Neuronal stem cell (in vitro differentiated cells): ENCODE measurements around the gene C1orf56.

Experiments used
- DNase-seq: peaks from one replicate; pipeline ENCODE4 v3.0.0-alpha.2; 2013; ENCODE audit warnings: low spot score
- H2AFZ ChIP-seq: one replicate; pipeline ENCODE4 v1.6.1; 2013; ENCODE audit warnings: mild to moderate bottlenecking, low read length, inconsistent platforms
- H2AK5ac ChIP-seq: 2 replicates; pipeline ENCODE4 v1.6.1; 2013; ENCODE audit warnings: low read depth, mild to moderate bottlenecking, inconsistent platforms, low read length, moderate library complexity, mixed read lengths
- H2BK120ac ChIP-seq: 2 replicates; pipeline ENCODE4 v1.6.1; 2013; ENCODE audit warnings: low read depth, mild to moderate bottlenecking, inconsistent platforms, low read length, moderate library complexity, mixed read lengths
- H2BK12ac ChIP-seq: one replicate; pipeline ENCODE4 v1.6.1; 2013; ENCODE audit warnings: low read length, inconsistent platforms
- H2BK15ac ChIP-seq: 2 replicates; pipeline ENCODE4 v1.6.1; 2013; ENCODE audit warnings: mild to moderate bottlenecking, low read length, inconsistent platforms, mixed read lengths
- H2BK5ac ChIP-seq: one replicate; pipeline ENCODE4 v1.6.1; 2013; ENCODE audit warnings: inconsistent platforms, mild to moderate bottlenecking, low read length, moderate library complexity
- H3K14ac ChIP-seq: one replicate; pipeline ENCODE4 v1.6.1; 2013; ENCODE audit warnings: low read length, inconsistent platforms
- H3K18ac ChIP-seq: 2 replicates; pipeline ENCODE4 v1.6.1; 2013; ENCODE audit warnings: low read length, inconsistent platforms
- H3K23ac ChIP-seq: 2 replicates; pipeline ENCODE4 v1.6.1; 2013; ENCODE audit warnings: low read depth, mild to moderate bottlenecking, mixed read lengths, low read length, inconsistent platforms; ENCODE audit not compliant: poor library complexity
- H3K27ac ChIP-seq: replicated peaks from 3 replicates; pipeline ENCODE4 v1.5.1; 2013; ENCODE audit warnings: low read length, inconsistent platforms
- H3K27me3 ChIP-seq, 3 experiments: 2 replicates each; pipeline ENCODE4 v1.6.1; 2013; ENCODE audit warnings: low read length in 3 of 3, mild to moderate bottlenecking in 2 of 3, inconsistent platforms in 1 of 3, low read depth in 1 of 3, mixed read lengths in 1 of 3, moderate library complexity in 1 of 3; ENCODE audit not compliant: control insufficient read depth in 3 of 3, insufficient read depth in 3 of 3
- H3K36me3 ChIP-seq, 2 donors: replicated peaks in 1 of 2; 2 replicates each; pipeline ENCODE4 v1.6.1; 2013; ENCODE audit warnings: low read length in 2 of 2; ENCODE audit not compliant: control insufficient read depth in 2 of 2, insufficient read depth in 2 of 2
- H3K4ac ChIP-seq: 2 replicates; pipeline ENCODE4 v1.6.1; 2013; ENCODE audit warnings: inconsistent platforms, mild to moderate bottlenecking, low read length, moderate library complexity
- H3K4me1 ChIP-seq, 2 donors: 1 replicate in 1 of 2; 2 replicates in 1 of 2; pipeline ENCODE4 v1.6.1; 2013; ENCODE audit warnings: low read length in 2 of 2, low read depth in 1 of 2; ENCODE audit not compliant: control insufficient read depth in 2 of 2, insufficient read depth in 1 of 2
- H3K4me2 ChIP-seq: one replicate; pipeline ENCODE4 v1.6.1; 2013; ENCODE audit warnings: mild to moderate bottlenecking, low read length, inconsistent platforms; ENCODE audit not compliant: insufficient read depth, poor library complexity, severe bottlenecking
- H3K4me3 ChIP-seq, 2 donors: 2 replicates each; pipeline ENCODE4 v1.5.1; 2013; ENCODE audit warnings: low read length in 2 of 2, mild to moderate bottlenecking in 2 of 2, inconsistent platforms in 1 of 2, moderate library complexity in 1 of 2
- H3K79me1 ChIP-seq: one replicate; pipeline ENCODE4 v1.6.1; 2013; ENCODE audit warnings: low read depth, mild to moderate bottlenecking, inconsistent platforms, low read length, moderate library complexity
- H3K9ac ChIP-seq: one replicate; pipeline ENCODE4 v1.6.1; 2013; ENCODE audit warnings: mild to moderate bottlenecking, low read depth, low read length, inconsistent platforms; ENCODE audit not compliant: poor library complexity
- H3K9me3 ChIP-seq, 2 donors: replicated peaks in 1 of 2; 2 replicates each; pipeline versions ENCODE3 to v1.6.1; 2013; ENCODE audit warnings: low read length in 2 of 2, mild to moderate bottlenecking in 2 of 2, inconsistent platforms in 1 of 2, low read depth in 1 of 2, mixed read lengths in 1 of 2, moderate library complexity in 1 of 2; ENCODE audit not compliant: control insufficient read depth in 2 of 2, insufficient read depth in 1 of 2
- H4K8ac ChIP-seq: one replicate; pipeline ENCODE4 v1.6.1; 2013; ENCODE audit warnings: low read depth, mild to moderate bottlenecking, inconsistent platforms, low read length, moderate library complexity
- H4K91ac ChIP-seq: one replicate; pipeline ENCODE4 v1.6.1; 2013; ENCODE audit warnings: low read length, low read depth, mild to moderate bottlenecking, inconsistent platforms; ENCODE audit not compliant: poor library complexity
- WGBS, 2 donors: extraction: QIAGEN DNeasy Blood & Tissue Kit; methylation state at CpG; one replicate each; pipeline ENCODE4 v1.1.7; 2013; ENCODE audit warnings: missing lambda C conversion rate in 2 of 2, mixed read lengths in 1 of 2; ENCODE audit not compliant: insufficient read length in 2 of 2, insufficient replicate concordance in 1 of 2; ENCODE audit errors: extremely low coverage in 2 of 2; 5-methylcytosine and 5-hydroxymethylcytosine counted together

The C1orf56 gene

DNA sequence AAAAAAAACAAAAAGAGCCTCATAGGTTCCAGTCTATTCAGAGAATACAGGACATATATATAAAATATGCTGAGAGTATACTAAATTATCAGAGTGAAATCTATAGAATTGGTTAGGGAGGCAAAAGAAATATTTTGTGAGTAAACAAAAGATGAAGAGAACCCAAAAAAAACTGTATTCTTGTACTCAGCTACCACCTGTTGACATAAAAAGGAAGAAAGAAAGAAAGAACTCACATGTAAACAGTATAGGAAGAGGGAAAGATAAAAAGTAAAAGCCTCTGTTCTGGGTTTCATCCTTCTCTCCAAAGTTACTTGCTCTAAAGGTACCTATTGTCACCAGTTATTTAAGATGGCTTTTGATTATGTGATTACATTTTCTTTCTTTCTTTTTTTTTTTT, 21.1 kb upstream of the C1orf56 start:
- Histone ChIP-seq H3K4ac (no peak overlapping the region), H3K9me3 (no peaks in the 10 kb centered on the region), H3K27ac (no peak overlapping the region), H2BK5ac (no peak overlapping the region), H2BK12ac (no peak overlapping the region), H3K79me1 (no peaks in the 10 kb centered on the region), H3K23ac (no peak overlapping the region), H3K4me2 (no peak overlapping the region), H2AK5ac (no peak overlapping the region), H4K91ac (no peak overlapping the region), H3K27me3 (no peaks in the 10 kb centered on the region), H3K4me3 (no peak overlapping the region), H3K18ac (no peak overlapping the region), H2AFZ (no peak overlapping the region), H2BK15ac (no peak overlapping the region), H2BK120ac (no peak overlapping the region), H4K8ac (no peak overlapping the region), H3K9ac (no peak overlapping the region), H3K4me1 (no peaks in the 10 kb centered on the region), H3K36me3 (peaks cover 15 to 61% of the 10 kb centered on the region in 2 donors), H3K14ac (no peak overlapping the region)
- DNase-seq, result no peak

DNA sequence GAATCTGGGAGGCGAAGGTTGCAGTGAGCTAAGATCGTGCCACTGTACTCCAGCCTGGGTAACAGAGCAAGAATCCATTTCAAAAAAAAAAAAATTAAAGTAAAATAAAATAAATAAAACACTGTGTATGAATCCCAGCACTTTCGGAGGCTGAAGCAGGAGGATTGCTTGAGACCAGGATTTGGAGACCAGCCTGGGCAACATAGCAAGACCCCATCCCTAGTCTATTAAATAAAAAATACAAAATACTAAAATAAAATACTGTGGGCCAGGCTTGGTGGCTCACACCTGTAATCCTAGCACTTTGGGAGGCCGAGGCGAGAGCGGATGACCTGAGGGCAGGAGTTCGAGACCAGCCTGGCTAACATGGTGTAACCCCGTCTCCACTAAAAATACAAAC, 15.4 kb upstream of the C1orf56 start:
- no peaks in the 10 kb centered on the region for H3K79me1 ChIP-seq
- H3K4ac ChIP-seq, result no peak overlapping the region
- H3K4me2 ChIP-seq, result no peak overlapping the region
- no peak overlapping the region for H3K18ac ChIP-seq
- no peaks in the 10 kb centered on the region for H3K27me3 ChIP-seq
- H2AK5ac ChIP-seq, result no peak overlapping the region
- no peaks in the 10 kb centered on the region for H3K9me3 ChIP-seq
- no peak overlapping the region for H2BK5ac ChIP-seq
- no peak for DNase-seq
- no peak overlapping the region for H3K23ac ChIP-seq
- no peak overlapping the region for H3K4me3 ChIP-seq
- H2BK120ac ChIP-seq, result no peak overlapping the region
- H2BK15ac ChIP-seq, result no peak overlapping the region
- H2AFZ ChIP-seq, result no peak overlapping the region
- H3K4me1 ChIP-seq, result no peaks in the 10 kb centered on the region
- H3K36me3 ChIP-seq, result peaks cover 19 to 65% of the 10 kb centered on the region in 2 donors
- no peak overlapping the region for H4K8ac ChIP-seq
- H3K14ac ChIP-seq, result peak overlapping the region; percentile 89
- no peak overlapping the region for H4K91ac ChIP-seq
- no peak overlapping the region for H3K27ac ChIP-seq
- no peak overlapping the region for H3K9ac ChIP-seq
- no peak overlapping the region for H2BK12ac ChIP-seq
- WGBS, 2 donors, result no CpG with 5 or more reads among the region's 8 CpGs

DNA sequence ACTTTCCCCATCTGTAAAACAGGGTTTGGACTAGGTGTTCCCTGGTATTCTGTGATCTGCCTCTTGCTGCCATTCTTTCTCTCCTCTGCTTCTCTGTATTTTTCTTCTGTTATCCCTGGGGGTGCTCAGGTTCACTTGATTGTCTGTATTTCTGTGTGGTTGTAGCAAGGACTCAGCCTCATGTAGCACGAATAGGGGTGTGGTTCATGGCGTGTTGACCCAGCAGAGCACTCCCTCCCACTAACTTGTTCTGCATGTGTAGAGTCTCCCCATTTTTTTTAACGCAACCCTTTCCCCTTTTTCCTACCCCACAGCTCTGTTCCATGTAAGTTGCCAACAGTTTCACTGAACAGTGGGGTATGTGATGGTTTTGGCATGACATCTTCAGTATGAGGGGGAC, 12.4 kb upstream of the C1orf56 start:
- no peak overlapping the region for H3K14ac ChIP-seq
- no CpG with 5 or more reads among the region's 3 CpGs for WGBS, 2 donors
- no peak for DNase-seq
- H3K36me3 ChIP-seq, result peaks cover 15 to 41% of the 10 kb centered on the region in 2 donors
- no peaks in the 10 kb centered on the region for H3K79me1 ChIP-seq
- H3K4me2 ChIP-seq, result no peak overlapping the region
- no peak overlapping the region for H2BK5ac ChIP-seq
- H3K4me1 ChIP-seq, result no peaks in the 10 kb centered on the region
- H4K8ac ChIP-seq, result no peak overlapping the region
- H2BK15ac ChIP-seq, result no peak overlapping the region
- no peak overlapping the region for H3K4me3 ChIP-seq
- no peak overlapping the region for H2AK5ac ChIP-seq
- H2BK120ac ChIP-seq, result no peak overlapping the region
- no peaks in the 10 kb centered on the region for H3K9me3 ChIP-seq
- no peak overlapping the region for H3K9ac ChIP-seq
- no peak overlapping the region for H3K27ac ChIP-seq
- no peak overlapping the region for H2BK12ac ChIP-seq
- no peak overlapping the region for H3K18ac ChIP-seq
- H4K91ac ChIP-seq, result no peak overlapping the region
- no peak overlapping the region for H3K23ac ChIP-seq
- no peak overlapping the region for H2AFZ ChIP-seq
- H3K4ac ChIP-seq, result no peak overlapping the region
- H3K27me3 ChIP-seq, result no peaks in the 10 kb centered on the region

DNA sequence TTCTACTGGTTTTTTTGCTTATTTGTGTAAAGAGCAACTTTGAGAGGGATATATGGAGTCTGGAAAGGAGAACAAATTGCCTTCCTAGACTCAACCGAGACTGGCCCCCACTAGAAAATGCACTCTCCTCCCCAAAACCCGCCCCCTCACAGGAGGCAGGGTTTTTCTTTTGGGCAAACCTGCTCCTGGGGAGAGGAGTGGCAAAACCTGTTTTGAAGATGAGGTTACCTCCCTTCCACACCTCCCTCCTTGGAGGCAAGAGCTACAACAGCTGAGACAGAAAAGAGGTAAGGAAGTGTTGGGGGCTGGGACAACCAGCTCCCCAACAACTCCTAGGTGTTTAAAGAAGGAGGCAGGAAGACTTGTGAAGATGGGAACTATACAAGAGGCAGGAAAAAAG, 11.2 kb upstream of the C1orf56 start, which contains the start of gene BNIPL:
Gene BNIPL, plus strand, starts transcription at position 231 of the 400 bp plus-strand sequence. Its CDS starts 140 bp downstream, at position 371.
- Histone ChIP-seq H3K23ac (no peak within 1 kb of the TSS), H3K4me2 (no peak within 1 kb of the TSS), H3K79me1 (no peaks in the 10 kb centered on the region), H3K4ac (no peak within 1 kb of the TSS), H3K27me3 (no peaks in the 10 kb centered on the region), H4K8ac (no peak within 1 kb of the TSS), H2BK120ac (no peak within 1 kb of the TSS), H4K91ac (no peak within 1 kb of the TSS), H3K18ac (no peak within 1 kb of the TSS), H3K4me1 (no peaks in the 10 kb centered on the region), H2AK5ac (no peak within 1 kb of the TSS), H3K36me3 (peaks cover 12 to 31% of the 10 kb centered on the region in 2 donors), H2BK15ac (no peak within 1 kb of the TSS), H2BK12ac (no peak within 1 kb of the TSS), H2BK5ac (no peak within 1 kb of the TSS), H2AFZ (no peak within 1 kb of the TSS), H3K9ac (no peak within 1 kb of the TSS), H3K27ac (no peak within 1 kb of the TSS), H3K9me3 (no peaks in the 10 kb centered on the region), H3K14ac (no peak within 1 kb of the TSS), H3K4me3 (no peak within 1 kb of the TSS)
- no peak for DNase-seq
- no CpG with 5 or more reads among the region's 2 CpGs for WGBS, 2 donors
